Dedifferentiated amniotic fluid mesenchymal stem cell (primary cell): ENCODE measurements around the gene IRAK1.

Source experiments
- DNase-seq: peaks from one replicate; pipeline ENCODE4 v3.0.0-alpha.2; 2016; ENCODE audit errors: extremely low spot score

IRAK1 gene

DNA sequence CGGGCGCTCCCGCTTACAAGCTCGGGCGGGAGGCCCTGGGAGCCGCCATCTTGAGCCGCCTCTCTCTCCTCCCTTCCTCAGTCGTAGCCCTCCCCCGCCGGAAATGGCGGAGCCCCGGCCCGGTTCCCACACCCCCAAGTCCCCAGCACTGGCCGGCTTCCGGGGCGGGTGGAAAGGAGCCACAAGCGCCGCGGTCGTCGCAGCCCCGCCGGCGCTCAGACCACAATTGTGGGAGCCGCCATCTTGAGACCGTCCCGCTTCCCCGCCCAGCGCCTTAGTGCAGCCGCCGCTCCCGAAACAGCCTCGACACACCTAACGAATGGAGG is 48.6 kb downstream of the IRAK1 start:
- DNase-seq = peak; percentile 41

GRCh38 chrX:153970357-153971123 is 49.2 kb downstream of the IRAK1 start:
- no peak for DNase-seq

DNA sequence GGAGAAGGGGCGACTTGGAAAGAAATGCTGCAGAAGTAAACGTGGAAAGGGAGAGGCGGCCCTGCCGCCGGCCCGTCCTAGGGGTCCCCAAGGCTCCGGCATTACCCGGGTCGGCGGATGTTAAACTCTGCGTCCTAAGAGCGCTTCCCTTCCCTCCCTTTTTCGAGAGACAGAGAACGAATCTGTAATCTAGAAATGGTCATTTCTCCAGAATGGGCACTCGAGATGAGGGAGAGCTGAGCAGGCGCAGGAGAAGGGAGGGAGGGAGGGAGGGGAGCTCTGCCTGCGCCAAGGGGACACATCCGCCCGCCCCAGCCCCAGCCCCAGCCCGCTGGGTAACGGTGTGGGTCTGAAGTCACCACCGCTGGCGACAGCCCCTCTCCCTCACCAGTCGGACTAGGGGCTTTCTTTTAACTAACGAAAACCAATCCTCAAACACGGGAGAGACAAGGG is 49.8 kb downstream of the IRAK1 start:
- DNase-seq = no peak

DNA sequence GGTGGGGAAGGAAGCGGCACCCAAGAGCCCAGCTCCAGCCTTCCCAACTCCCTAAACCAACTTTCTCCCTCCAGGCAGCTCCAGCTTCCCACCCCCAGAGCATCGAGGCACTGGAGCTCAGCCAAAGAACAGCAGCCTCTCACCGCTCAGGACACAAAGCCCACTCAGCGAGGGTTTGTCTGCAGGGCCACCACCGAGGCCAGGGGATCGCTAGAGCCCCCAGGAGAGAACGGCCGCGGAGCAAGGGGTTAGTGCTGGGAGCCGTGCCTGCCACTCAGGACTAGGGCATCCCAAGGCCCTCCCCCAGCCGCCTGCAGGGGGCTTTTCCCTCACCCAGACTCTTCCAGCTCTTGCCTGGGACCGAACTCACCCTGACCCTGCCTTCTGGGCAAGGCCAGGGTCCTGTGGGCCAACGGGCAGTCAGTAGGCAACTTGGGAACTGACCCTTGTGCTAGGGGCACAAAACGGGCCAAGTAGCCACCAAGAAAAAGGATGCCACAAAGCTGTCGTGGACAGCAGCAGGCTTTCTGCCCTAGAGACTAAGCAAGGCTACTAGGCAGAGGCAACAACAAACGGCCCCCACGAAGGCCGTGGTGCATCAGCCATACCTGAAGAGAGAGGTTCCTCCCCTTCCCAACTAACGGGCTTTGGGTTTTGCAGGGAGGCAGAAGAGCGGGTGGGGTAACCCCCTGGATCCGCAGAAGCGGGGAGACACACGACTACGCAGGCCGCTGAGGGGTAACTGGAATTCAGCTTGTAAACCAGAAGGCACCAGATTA is 50.4 kb downstream of the IRAK1 start:
- DNase-seq = no peak

DNA sequence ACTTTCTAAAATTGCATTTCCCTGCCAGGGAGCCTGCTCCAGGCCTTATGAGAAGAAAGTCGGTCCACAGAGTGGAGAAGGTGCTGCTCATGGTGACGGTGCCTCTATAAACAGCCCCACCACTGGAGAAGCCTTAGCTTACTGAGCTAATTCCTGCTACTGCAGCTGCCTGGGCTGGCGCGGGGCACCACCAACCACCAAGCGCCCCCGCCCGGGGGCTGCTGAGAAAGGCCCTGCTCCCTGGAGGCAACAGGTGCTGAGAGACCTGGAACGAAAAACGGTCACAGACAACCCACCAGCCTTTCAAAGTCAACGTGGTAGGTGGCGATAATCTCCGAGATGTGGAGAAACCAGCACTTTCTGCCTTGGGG is 51.0 kb downstream of the IRAK1 start:
- no peak for DNase-seq

DNA sequence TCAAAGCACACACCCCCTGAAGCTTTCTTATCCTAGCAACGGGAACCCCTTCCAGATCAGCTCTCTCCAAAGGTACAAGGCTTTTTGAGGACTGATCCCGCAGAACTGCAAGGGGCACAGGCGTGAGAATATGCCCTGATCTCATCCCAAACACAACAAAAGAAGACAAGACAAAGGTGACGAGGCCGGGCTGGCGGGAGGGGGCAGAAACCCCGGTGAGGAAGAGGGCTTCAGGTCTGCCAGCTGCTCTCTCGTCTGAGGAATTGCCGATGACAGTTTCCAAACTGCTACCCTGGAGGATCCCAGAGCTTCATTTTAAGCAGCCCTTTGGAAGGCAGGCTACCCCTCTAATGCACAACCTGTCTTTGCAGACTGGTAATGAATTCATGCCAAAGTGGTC is 51.4 kb downstream of the IRAK1 start:
- DNase-seq = no peak

GRCh38 chrX:153967536-153968224 is 52.0 kb downstream of the IRAK1 start:
- no peak for DNase-seq

- DNase-seq = no peak
Observed at GRCh38 chrX:153966841-153967535, 52.7 kb downstream of the IRAK1 start.

GRCh38 chrX:153966283-153966688 is 53.4 kb downstream of the IRAK1 start:
- no peak for DNase-seq

GRCh38 chrX:153965406-153965805 is 54.3 kb downstream of the IRAK1 start:
- DNase-seq = no peak

GRCh38 chrX:153964105-153964504 is 55.6 kb downstream of the IRAK1 start:
- no peak for DNase-seq

GRCh38 chrX:153963546-153963945 is 56.2 kb downstream of the IRAK1 start:
- DNase-seq = no peak

DNA sequence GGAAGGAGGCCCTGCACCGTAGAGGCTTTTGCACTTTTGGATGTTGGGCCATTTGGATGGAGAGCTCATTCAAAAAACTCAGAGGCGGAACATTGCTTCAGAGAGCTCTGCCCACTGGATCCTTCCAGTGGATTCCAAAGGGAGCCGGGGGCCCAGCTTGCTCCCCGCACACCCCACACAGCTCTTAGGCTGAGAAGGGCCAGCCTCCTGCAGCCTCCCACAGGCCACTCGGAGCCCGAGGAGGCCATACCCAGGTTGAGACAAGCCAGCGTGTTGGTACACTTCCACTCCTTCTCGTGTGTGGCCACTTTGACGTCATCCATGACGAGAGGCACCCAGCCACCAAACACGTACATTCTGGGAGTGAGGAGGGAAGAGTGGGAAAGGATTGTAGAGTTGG is 58.4 kb downstream of the IRAK1 start:
- DNase-seq = no peak

- no peak for DNase-seq
Observed at GRCh38 chrX:153960786-153961185, 58.9 kb downstream of the IRAK1 start.
